Neuron (in vitro differentiated cells): ENCODE data around the gene PRMT1.

Experiments used
- H2AFZ ChIP-seq: one replicate; pipeline ENCODE4 v1.6.1; 2013; ENCODE audit warnings: low read depth, mild to moderate bottlenecking, inconsistent platforms, low read length, moderate library complexity
- H3K27me3 ChIP-seq: one replicate; pipeline ENCODE4 v1.6.1; 2013; ENCODE audit warnings: low read length; ENCODE audit not compliant: insufficient read depth
- H3K36me3 ChIP-seq: one replicate; pipeline ENCODE4 v1.6.1; 2013; ENCODE audit warnings: low read length; ENCODE audit not compliant: insufficient read depth
- H3K4me1 ChIP-seq: one replicate; pipeline ENCODE4 v1.6.1; 2013; ENCODE audit warnings: low read length; ENCODE audit not compliant: insufficient read depth
- H3K4me3 ChIP-seq: 2 replicates; pipeline ENCODE4 v1.5.1; 2013; ENCODE audit warnings: mild to moderate bottlenecking, low read length, moderate library complexity
- H3K9me3 ChIP-seq: one replicate; pipeline ENCODE4 v1.6.1; 2013; ENCODE audit warnings: low read length

The PRMT1 gene

DNA sequence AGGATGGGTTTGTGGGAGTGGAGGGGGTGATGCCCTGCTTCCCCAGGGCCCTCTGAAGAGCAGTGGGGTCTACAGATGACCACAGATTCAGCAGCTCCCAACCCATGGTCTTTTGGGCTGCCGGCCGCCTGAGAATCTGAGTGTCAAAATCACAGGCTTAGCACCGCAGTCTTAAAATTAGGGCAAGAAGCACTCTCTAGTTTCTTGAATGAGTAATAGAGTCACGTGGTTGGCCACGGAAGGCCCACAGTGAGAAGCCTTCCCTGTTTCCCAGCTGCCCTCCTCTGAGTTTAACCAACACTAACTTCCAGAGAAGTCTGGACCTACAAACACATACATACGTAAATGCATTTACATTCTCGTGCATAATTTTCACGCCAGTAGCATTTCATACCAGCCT, 5.2 kb downstream of the PRMT1 start:
- no peak overlapping the region for H2AFZ ChIP-seq
- H3K4me1 ChIP-seq = peaks cover 28% of the 10 kb centered on the region
- no peak overlapping the region for H3K4me3 ChIP-seq
- no peaks in the 10 kb centered on the region for H3K27me3 ChIP-seq
- peaks cover 50% of the 10 kb centered on the region for H3K36me3 ChIP-seq
- no peaks in the 10 kb centered on the region for H3K9me3 ChIP-seq

DNA sequence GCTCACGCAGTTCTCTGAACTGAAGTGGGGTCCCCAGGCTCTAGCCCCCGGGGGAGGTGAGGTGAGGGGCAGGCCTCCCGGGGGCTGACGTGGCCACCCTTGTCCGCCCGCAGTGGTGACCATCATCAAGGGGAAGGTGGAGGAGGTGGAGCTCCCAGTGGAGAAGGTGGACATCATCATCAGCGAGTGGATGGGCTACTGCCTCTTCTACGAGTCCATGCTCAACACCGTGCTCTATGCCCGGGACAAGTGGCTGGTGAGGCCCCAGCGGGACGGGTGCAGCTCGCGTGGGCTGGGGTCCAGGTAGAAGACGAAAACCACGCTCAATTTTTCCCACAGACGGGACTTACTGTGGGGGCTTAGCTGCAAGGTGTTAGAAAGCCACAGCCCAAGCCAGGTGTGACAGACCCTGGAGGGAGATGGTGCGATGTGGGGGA, 6.8 kb downstream of the PRMT1 start:
- Histone ChIP-seq H3K4me3 (no peak overlapping the region), H2AFZ (no peak overlapping the region), H3K36me3 (peaks cover 59% of the 10 kb centered on the region), H3K4me1 (peaks cover 25% of the 10 kb centered on the region), H3K9me3 (no peaks in the 10 kb centered on the region), H3K27me3 (no peaks in the 10 kb centered on the region)

DNA sequence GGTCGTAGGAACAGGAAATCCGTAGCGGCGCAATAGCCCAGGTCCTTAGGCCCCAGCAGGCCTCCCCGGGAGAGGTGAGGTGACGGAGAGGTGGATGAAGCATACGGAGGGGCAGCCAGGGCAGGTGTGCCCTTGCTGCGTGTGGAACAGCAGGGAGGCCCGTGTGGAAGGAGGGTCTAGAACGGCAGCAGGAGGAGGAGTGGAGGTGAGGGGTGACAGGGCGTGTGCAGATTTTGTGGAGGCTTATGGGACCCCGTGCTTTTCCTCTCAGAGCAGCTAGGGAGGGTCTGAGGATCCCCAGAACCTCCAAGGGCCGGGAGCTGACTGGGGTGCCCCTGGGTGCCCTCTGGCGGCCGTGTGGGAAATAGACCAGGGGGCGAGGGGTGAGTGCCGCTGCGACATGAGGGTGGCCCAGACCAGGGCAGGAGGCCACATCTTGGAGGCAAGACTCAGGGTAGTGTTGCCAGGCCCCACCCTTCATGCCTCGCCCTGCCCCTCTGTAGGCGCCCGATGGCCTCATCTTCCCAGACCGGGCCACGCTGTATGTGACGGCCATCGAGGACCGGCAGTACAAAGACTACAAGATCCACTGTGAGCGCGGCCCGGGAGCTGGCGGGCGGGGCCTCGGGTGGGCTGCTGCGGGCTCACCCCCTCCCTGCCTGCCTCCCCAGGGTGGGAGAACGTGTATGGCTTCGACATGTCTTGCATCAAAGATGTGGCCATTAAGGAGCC, 7.3 kb downstream of the PRMT1 start:
- no peak overlapping the region for H3K4me3 ChIP-seq
- no peak overlapping the region for H2AFZ ChIP-seq
- H3K27me3 ChIP-seq = no peaks in the 10 kb centered on the region
- H3K9me3 ChIP-seq = no peaks in the 10 kb centered on the region
- H3K36me3 ChIP-seq = peaks cover 62% of the 10 kb centered on the region
- peaks cover 20% of the 10 kb centered on the region for H3K4me1 ChIP-seq

GRCh38 chr19:49684983-49685553, 8.0 kb downstream of the PRMT1 start:
- no peak overlapping the region for H3K4me3 ChIP-seq
- peaks cover 14% of the 10 kb centered on the region for H3K4me1 ChIP-seq
- H3K9me3 ChIP-seq = no peaks in the 10 kb centered on the region
- no peak overlapping the region for H2AFZ ChIP-seq
- H3K27me3 ChIP-seq = no peaks in the 10 kb centered on the region
- peaks cover 62% of the 10 kb centered on the region for H3K36me3 ChIP-seq

DNA sequence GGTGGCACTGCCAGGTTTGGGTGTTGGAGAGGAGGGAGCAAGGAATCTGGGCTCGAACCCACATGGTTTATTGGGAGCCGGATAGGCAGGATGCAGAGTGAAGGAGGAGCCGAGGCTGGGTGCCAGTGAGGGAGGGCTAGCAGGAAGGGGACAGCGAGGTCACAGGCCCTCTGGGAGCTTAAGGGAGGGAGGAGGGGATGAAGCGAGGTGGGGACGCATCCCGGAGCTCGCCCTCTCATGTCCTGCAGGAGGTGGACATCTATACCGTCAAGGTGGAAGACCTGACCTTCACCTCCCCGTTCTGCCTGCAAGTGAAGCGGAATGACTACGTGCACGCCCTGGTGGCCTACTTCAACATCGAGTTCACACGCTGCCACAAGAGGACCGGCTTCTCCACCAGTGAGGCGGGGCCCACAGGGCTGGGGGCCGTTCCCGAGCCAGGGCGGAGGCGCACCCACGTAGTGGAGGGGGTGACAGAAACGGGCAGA, 8.8 kb downstream of the PRMT1 start:
- no peaks in the 10 kb centered on the region for H3K27me3 ChIP-seq
- peaks cover 61% of the 10 kb centered on the region for H3K36me3 ChIP-seq
- H3K4me3 ChIP-seq = no peak overlapping the region
- H2AFZ ChIP-seq = no peak overlapping the region
- H3K4me1 ChIP-seq = peaks cover 15% of the 10 kb centered on the region
- H3K9me3 ChIP-seq = no peaks in the 10 kb centered on the region

- no peak overlapping the region for H3K4me3 ChIP-seq
- no peaks in the 10 kb centered on the region for H3K27me3 ChIP-seq
- no peak overlapping the region for H2AFZ ChIP-seq
- peaks cover 11% of the 10 kb centered on the region for H3K4me1 ChIP-seq
- H3K9me3 ChIP-seq = no peaks in the 10 kb centered on the region
- H3K36me3 ChIP-seq = peaks cover 56% of the 10 kb centered on the region
Observed at GRCh38 chr19:49686503-49687088, 9.5 kb downstream of the PRMT1 start.

- Histone ChIP-seq H3K4me1 (peaks cover 15% of the 10 kb centered on the region), H3K9me3 (no peaks in the 10 kb centered on the region), H3K27me3 (no peaks in the 10 kb centered on the region), H2AFZ (no peak overlapping the region), H3K36me3 (peaks cover 50% of the 10 kb centered on the region), H3K4me3 (no peak overlapping the region)
Observed at GRCh38 chr19:49687150-49687549, 10.1 kb downstream of the PRMT1 start.

DNA sequence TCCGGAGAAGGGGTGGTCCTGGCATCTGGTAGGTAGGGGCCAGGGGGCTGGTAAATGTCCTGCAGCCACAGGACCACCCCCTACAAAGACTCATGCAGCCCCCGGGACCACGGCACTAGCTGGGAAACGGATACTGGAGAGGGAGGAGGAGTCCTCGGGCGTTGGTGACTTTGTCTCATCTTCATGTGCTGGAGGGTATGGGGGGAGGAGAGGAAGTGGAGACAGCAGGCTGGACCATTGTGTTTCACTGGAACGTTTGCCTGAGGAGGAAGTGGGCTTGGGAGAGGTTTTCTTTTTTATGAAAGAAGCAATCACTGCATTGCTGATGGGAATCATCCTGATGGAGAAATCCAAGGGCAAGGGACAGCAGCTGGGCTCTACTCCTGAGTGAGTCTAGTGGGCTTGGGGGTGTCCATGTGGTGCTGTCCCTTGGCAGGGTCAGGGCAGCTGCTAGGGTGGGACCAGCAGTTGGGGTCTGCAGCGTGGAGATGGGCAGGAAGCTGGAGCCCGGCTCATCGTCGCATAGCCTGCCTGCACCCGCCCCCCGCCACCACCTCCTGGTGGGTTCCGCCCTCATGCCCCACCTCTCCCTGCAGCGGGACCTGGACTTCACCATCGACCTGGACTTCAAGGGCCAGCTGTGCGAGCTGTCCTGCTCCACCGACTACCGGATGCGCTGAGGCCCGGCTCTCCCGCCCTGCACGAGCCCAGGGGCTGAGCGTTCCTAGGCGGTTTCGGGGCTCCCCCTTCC, 10.7 kb downstream of the PRMT1 start:
- Histone ChIP-seq H3K36me3 (peaks cover 46% of the 10 kb centered on the region), H3K9me3 (no peaks in the 10 kb centered on the region), H3K4me3 (no peak overlapping the region), H2AFZ (no peak overlapping the region), H3K27me3 (no peaks in the 10 kb centered on the region), H3K4me1 (peaks cover 19% of the 10 kb centered on the region)

GRCh38 chr19:49688531-49689132, 11.6 kb downstream of the PRMT1 start:
- H3K4me1 ChIP-seq = peaks cover 19% of the 10 kb centered on the region
- H3K36me3 ChIP-seq = peaks cover 46% of the 10 kb centered on the region
- no peaks in the 10 kb centered on the region for H3K9me3 ChIP-seq
- no peaks in the 10 kb centered on the region for H3K27me3 ChIP-seq
- no peak overlapping the region for H3K4me3 ChIP-seq
- H2AFZ ChIP-seq = no peak overlapping the region

DNA sequence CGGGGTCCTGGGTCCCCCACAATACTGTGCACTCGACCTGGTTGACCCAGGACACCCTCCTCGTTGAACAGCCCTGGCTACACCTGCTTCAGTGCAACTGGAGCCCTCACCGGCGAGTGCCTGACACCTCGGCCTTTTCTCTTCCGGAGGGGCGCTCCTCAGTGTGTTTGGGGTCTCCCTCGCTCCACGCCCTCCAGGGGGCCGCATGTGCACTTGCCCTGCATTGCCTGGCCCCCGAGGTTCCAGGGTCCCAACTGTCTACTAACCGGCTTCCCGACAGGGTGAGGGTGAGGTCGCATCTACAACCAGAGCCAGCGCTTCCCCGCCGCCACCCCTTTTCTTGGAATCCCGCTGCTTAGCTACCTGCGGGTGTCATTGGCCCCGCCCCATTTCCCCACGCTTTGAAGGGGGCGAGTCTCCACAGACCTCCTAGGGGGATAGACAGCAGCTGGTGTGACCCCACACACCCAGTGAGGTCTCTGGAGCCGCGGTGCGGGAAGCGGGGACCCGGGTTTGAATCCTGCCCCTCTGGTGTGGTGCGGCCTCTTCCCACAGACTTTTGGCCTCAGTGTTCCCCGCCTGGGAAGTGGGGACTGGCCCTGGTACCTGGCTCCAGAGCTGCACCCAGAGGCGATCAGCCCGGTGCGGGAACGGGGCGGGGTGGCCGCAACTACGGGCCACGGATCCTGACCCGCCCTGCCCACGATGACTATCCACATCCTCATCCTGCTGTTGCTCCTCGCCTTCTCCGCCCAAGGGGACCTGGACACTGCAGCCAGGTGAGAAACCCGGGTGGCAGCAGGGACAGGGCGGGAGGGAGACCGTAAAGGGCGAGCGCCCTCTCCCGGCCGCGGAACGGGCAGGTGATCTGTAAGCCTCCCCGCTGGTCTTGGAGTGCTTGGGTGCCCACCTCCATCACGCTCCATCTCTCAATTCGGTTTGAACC, 12.3 kb downstream of the PRMT1 start, which contains the start of gene ADM5:
TSS of gene ADM5 (plus strand) at position 462 of the 946 bp plus-strand sequence. CDS start at position 706, 244 bp downstream.
- Histone ChIP-seq H3K27me3 (no peaks in the 10 kb centered on the region), H2AFZ (no peak within 1 kb of the TSS), H3K4me1 (peaks cover 19% of the 10 kb centered on the region), H3K36me3 (peaks cover 38% of the 10 kb centered on the region), H3K4me3 (peak within 1 kb of the TSS; percentile 75), H3K9me3 (no peaks in the 10 kb centered on the region)

- H3K9me3 ChIP-seq = no peaks in the 10 kb centered on the region
- H3K4me3 ChIP-seq = peak overlapping the region; percentile 75
- H3K4me1 ChIP-seq = peaks cover 19% of the 10 kb centered on the region
- peaks cover 30% of the 10 kb centered on the region for H3K36me3 ChIP-seq
- no peak overlapping the region for H2AFZ ChIP-seq
- no peaks in the 10 kb centered on the region for H3K27me3 ChIP-seq
Observed at GRCh38 chr19:49690079-49690655, 13.1 kb downstream of the PRMT1 start.
